HPDE6-E6E7 (cell line): Measurements from ENCODE around the gene CSNK1G1.

Experiments used
- DNase-seq: peaks from one replicate; pipeline ENCODE4 v3.0.0; 2011; ENCODE audit warnings: missing footprints; ENCODE audit errors: extremely low spot score

Gene CSNK1G1

GRCh38 chr15:64191971-64192830 lies 163.8 kb downstream of the CSNK1G1 start:
- no peak for DNase-seq

GRCh38 chr15:64187396-64188191 lies 168.4 kb downstream of the CSNK1G1 start:
- peak; percentile 83 for DNase-seq

DNA sequence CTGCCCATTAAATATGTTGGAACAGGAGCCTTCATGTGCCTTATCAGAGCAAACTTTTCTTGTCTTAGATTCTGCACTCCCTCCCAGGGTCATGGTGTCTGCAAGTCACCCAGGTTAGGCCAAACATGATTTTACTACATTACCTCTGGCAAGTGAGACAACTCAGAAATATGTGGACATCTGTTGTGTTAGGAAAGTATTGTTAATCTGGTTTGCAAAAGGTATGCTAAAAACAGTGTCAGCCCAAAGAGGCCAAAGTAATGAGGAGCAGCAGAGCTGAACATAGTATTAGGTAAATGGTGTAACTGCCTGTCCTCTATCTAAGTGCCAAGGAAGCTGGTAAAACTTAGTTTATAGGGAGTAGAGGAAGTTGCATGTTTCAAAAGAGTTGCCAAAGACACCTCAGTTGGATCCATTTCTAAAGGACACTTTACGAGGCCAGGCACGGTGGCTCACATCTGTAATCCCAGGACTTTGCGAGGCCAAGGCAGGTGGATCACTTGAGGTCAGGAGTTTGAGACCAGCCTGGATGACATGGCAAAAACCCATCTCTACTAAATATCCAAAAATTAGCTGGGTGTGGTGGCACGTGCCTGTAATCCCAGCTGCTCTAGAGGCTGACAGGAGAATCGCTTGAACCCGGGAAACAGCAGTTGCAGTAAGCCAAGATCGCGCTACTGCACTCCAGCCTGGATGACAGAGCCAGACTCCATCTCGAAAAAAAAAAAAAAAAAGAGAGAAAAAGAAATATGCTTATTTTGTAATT lies 170.6 kb downstream of the CSNK1G1 start:
- DNase-seq, result no peak

- no peak for DNase-seq
Observed at GRCh38 chr15:64182859-64183370, 173.1 kb downstream of the CSNK1G1 start.

- no peak for DNase-seq
Observed at GRCh38 chr15:64180235-64180824, 175.6 kb downstream of the CSNK1G1 start.

DNA sequence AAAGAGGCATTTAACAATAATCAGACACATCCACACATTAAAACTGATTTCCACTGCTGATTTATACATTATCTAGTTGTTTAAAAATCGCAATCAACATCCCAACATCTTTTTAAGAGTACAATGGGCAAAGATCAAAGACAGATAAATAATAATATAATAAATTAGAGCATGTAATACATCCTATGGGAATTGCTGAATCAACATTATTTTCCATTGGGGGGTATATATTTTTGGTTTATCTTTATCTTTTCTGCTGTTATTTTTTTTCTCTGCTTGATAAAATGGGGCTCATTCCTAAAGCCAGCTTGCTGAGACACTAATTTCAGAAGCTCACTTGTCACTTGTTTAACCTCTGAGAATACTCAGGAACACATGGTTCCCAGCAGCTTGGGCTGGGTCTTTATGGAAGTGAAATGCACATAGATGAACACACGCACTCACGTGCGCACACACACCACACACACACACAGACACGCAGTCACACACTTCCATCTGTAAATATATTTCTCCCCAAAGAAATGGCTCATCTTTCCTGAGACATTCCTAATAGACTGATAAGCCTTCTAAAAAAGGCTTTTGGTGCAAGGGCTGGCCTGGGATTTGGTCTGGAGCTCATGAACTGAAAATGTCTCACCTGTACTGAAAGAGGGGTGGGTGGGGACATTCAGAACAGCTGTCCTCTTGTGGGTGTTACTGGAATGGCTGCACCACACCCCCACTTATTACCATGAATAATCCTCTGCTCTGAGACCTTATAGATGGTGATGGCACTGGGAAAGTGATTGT lies 189.7 kb downstream of the CSNK1G1 start:
- DNase-seq, result no peak

- DNase-seq, result no peak
Observed at GRCh38 chr15:64164436-64164835, 191.5 kb downstream of the CSNK1G1 start.

DNA sequence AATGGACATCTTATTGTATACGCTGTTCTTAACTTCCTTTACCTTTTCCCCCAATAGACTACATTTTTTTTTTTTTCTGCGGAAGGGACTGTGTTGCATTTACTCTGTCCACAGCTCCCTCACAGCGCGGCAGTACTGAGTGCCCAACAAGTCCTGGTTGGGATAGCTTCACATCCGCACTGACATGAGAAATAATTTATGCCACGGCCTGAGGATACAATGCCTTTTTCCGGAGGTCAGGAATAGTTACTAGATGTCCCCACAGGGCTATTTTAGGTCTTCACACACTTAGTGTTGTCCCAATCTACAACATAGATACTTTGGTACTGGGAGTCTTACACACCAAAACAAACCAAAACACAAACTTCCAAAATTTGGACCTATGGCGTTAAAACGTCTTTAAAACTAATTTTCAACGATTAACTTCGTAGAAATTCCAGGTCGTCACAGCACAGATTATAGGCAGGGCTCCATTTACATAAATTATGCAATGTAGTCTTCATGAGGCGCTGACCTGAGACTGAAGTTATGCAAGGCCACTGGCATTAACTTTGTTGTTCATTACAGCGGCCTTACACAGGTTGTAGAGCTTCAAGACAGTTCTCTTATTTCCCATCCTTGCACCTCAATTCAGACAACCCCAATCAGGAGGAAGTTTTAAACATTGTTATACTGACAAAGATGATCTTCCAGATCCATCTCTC lies 192.2 kb downstream of the CSNK1G1 start:
- no peak for DNase-seq

- peak; percentile 97 for DNase-seq
Observed at GRCh38 chr15:64162869-64163658, 192.9 kb downstream of the CSNK1G1 start, which contains the start of gene PPIB. TSS of gene PPIB (minus strand) at chr15:64163022. CDS start at chr15:64162986, 36 bp downstream.

- peak; percentile 21 for DNase-seq
Observed at GRCh38 chr15:64162478-64162868, 193.5 kb downstream of the CSNK1G1 start.

- no peak for DNase-seq
Observed at GRCh38 chr15:64161688-64162477, 194.1 kb downstream of the CSNK1G1 start.

DNA sequence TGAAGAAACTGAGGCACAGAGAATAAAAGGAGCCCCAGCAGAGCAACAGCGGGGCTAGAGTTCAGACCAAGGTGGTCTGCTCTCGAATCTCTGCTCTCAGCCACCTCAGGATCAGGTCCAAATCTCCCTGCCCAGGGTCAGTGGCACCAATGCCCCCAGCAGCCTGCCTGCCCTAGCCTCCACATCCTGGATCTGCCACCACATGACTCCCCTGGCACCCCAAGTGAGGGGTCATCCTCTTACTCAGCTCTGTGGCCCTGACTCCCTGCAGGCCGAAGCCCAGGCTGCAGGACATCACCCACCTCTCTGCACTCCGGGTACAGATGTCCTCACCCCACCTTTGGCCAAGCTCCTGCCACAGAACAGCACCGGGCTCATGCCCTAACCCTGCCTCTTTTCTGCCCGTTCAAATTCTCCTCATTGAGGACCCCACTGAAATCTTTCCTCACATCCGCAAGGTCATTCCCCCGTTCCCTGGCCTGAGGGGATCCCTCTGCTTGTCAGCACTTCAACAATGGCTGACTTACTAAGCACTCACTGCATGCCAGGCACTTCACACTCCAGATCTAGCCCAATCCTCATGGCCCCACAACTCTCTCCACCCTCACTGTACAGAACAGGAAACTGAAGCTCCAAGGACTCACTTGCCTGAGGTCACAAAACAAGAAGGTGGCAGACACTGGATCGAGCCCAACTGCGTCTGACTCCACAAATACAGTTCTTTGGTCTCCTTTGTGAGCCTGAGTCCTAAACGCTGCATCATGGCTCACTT lies 197.4 kb downstream of the CSNK1G1 start:
- no peak for DNase-seq

GRCh38 chr15:64157599-64158125 lies 198.3 kb downstream of the CSNK1G1 start:
- no peak for DNase-seq

DNA sequence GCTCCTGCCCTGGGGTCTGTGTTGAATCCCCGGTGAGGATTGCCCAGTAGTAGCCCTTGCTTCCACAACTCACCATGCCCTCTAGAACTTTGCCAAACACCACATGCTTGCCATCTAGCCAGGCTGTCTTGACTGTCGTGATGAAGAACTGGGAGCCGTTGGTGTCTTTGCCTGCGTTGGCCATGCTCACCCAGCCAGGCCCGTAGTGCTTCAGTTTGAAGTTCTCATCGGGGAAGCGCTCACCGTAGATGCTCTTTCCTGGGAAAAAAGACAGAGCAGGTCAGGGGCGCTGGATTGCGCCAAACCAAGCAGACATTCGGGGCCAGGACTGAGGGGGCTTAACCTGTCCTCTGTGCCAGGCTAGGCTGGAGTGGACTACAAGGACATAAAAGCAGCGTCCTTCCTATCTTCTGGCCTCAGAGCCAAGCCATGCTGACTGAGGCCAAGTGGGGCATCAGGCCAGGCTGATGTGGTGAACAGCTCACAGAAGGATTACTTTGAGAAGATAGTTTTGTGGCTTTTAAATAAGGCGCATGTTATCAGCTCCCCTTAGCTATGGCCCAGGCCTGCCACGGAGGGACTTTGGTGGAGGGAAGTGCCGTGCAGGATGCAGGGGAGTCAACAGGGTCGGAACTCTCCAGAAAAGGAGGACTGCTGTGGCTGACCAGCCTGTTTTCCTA lies 199.2 kb downstream of the CSNK1G1 start:
- no peak for DNase-seq

DNA sequence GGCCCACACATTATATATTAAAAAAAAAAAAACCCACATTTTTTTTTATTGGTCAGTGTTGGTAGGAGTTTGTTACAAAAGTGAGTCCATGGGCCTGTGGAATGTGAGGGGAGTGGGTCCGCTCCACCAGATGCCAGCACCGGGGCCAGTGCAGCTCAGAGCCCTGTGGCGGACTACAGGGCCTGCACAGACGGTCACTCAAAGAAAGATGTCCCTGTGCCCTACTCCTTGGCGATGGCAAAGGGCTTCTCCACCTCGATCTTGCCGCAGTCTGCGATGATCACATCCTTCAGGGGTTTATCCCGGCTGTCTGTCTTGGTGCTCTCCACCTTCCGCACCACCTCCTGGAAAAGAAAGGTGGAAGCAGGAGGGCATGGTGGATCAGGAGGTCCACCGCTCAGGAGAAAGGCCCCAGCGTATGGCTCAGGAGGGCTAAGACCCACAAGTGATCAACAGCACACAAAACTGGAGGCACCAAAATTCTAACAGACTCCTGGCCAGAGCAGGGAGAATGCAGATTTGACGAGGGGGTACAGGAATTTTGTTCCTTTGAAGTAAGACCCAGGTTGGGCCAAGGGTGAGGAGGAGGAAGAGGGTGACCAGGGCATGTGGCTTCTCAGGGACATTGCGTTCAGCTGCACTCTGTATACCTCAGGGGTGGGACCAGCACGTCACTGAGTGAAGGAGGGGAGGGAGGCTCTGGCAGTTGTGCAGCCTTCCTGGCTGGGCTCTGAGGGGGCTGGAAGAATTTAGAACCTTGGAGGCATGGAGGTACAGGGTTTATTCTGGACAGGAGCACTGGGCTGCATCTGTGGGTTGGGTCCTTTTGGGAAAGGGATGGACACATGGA lies 199.9 kb downstream of the CSNK1G1 start:
- no peak for DNase-seq
